Peyer's patch (tissue), 4 donors: Measurements from ENCODE around the gene DIO3. TPM values are rescaled to one million over a fixed set of nuclear protein-coding genes. Genes with fewer than 3 reads are reported as not detected.

ENCODE experiments used
- DNase-seq, 3 donors: peaks; one replicate each; pipeline ENCODE4 v3.0.0-alpha.2; 2017 to 2019
- H3K27ac ChIP-seq, 4 donors: fragments of 200-600 bp; sonication (generic); one replicate each; pipeline ENCODE4 v1.5.1; 2016 to 2019
- H3K27me3 ChIP-seq, 2 donors: fragments of 200-600 bp; sonication (generic); one replicate each; pipeline ENCODE4 v1.5.1; 2019
- H3K36me3 ChIP-seq, 3 donors: fragments of 200-600 bp; sonication (generic); one replicate each; pipeline ENCODE4 v1.5.1; 2016 to 2019
- H3K4me1 ChIP-seq, 4 donors: fragments of 200-600 bp; sonication (generic); one replicate each; pipeline ENCODE4 v1.5.1; 2016 to 2019
- H3K4me3 ChIP-seq, 4 donors: fragments of 200-600 bp; sonication (generic); 1 replicate in 3 of 4; 2 replicates in 1 of 4; pipeline ENCODE4 v1.5.1; 2016 to 2019; ENCODE audit warnings: mild to moderate bottlenecking in 1 of 4
- H3K9me3 ChIP-seq, 4 donors: fragments of 200-600 bp; sonication (generic); one replicate each; pipeline ENCODE4 v1.5.1; 2016 to 2019; ENCODE audit warnings: mild to moderate bottlenecking in 1 of 4
- CTCF ChIP-seq, 6 experiments: fragments of 450-650 bp in 4 of 6; fragments of 200-600 bp in 2 of 6; sonication (generic) in 1 of 6; IDR thresholded peaks; one replicate each; pipeline ENCODE4 v1.5.1; 2017 to 2019; ENCODE audit warnings: antibody characterized with exemption in 6 of 6, mild to moderate bottlenecking in 3 of 6, moderate library complexity in 1 of 6
- POLR2A ChIP-seq, 2 donors: fragments of 450-650 bp; IDR thresholded peaks; one replicate each; pipeline ENCODE4 v1.5.1; 2017; ENCODE audit warnings: antibody characterized with exemption in 2 of 2, mild to moderate bottlenecking in 2 of 2, moderate library complexity in 2 of 2
- total RNA-seq, 4 donors: library from RNA; depleted of rRNA; stranded (reverse); fragments of >200 nt; gene quantifications; one replicate each; pipeline ENCODE4 v1.1.0, GENCODE V29; 2016

The DIO3 gene
- total RNA-seq, 4 donors from 2014 or later: 0.40 to 1.7 TPM; not detected in 2

DNA sequence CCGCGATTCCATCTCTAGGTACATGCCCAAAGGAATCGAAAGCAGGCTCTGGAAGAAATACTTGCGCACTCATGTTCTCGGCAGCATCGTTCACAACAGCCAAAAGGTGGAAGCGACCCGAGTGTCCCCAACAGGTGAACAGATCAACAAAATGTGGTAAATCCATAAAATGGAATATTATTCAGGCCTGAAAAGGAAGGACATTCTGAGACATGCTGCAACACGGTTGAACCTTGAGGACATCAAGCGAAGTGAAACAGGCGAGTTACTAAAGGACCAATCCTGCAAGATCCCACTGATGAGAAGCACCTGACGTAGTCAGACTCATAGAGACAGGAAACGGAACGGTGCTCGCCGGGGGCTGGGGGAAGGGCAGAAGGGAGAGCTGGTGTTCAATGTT lies 17.5 kb upstream of the DIO3 start:
- no peaks in the 10 kb centered on the region for H3K36me3 ChIP-seq
- TF ChIP-seq POLR2A (IDR thresholded peaks at IDR 0.05) (no peak), CTCF (IDR thresholded peaks at IDR 0.05) (no peak)
- H3K9me3 ChIP-seq: no peaks in the 10 kb centered on the region
- no peaks in the 10 kb centered on the region for H3K27me3 ChIP-seq
- DNase-seq: no peak
- no peak overlapping the region for H3K27ac ChIP-seq
- H3K4me1 ChIP-seq: peaks cover 0 to 5% (median 0%) of the 10 kb centered on the region in 4 donors
- H3K4me3 ChIP-seq: no peak overlapping the region

DNA sequence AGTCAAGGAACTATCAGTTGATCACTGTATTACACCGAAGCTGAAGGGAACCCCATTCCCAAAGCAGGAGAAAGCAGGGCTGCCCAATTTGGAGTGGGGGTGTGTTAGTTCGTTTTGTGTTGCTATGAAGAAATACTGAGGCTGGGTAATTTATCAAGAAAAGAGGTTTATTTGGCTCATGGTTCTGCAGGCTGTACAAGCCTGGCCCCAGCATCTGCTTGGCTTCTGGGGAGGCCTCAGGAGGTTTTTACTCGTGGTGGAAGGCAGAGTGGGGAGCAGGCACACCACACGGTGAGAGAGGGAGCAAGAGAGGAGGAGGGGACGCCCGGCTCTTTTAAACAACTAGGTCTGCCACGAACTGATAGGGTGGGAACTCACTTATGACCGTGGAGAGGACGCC lies 16.7 kb upstream of the DIO3 start:
- H3K27ac ChIP-seq: no peak overlapping the region
- no peaks in the 10 kb centered on the region for H3K27me3 ChIP-seq
- H3K36me3 ChIP-seq: no peaks in the 10 kb centered on the region
- TF ChIP-seq CTCF (IDR thresholded peaks at IDR 0.05): no peak
- TF ChIP-seq POLR2A (IDR thresholded peaks at IDR 0.05): no peak
- H3K4me3 ChIP-seq: no peak overlapping the region
- H3K9me3 ChIP-seq: no peaks in the 10 kb centered on the region
- no peak for DNase-seq
- H3K4me1 ChIP-seq: peaks cover 0 to 5% (median 0%) of the 10 kb centered on the region in 4 donors

DNA sequence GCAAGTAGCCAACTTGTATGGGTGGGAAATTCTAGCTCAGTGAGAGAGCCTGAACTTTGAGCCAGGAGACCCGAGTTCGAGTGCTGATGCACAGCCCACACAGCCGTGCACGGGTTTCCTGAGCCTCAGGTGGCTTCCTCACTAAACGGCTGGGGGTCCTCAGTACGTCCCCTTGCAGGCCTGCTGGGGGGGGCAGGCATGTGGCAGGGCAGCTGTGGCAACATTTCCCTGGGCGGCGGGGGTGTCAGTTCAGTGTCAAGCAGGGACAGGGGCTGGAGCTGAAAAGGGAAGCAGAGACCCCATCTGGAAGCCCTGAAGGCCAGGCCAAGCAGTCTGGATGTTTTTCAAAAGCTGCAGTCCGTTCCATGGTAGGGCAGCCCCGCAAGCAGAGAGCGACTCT lies 14.6 kb upstream of the DIO3 start:
- H3K4me3 ChIP-seq: no peak overlapping the region
- TF ChIP-seq POLR2A (IDR thresholded peaks at IDR 0.05) (no peak), CTCF (IDR thresholded peaks at IDR 0.05) (no peak)
- no peaks in the 10 kb centered on the region for H3K27me3 ChIP-seq
- H3K9me3 ChIP-seq: no peaks in the 10 kb centered on the region
- DNase-seq: no peak
- H3K36me3 ChIP-seq: no peaks in the 10 kb centered on the region
- H3K4me1 ChIP-seq: peaks cover 0 to 5% (median 0%) of the 10 kb centered on the region in 4 donors
- no peak overlapping the region for H3K27ac ChIP-seq

DNA sequence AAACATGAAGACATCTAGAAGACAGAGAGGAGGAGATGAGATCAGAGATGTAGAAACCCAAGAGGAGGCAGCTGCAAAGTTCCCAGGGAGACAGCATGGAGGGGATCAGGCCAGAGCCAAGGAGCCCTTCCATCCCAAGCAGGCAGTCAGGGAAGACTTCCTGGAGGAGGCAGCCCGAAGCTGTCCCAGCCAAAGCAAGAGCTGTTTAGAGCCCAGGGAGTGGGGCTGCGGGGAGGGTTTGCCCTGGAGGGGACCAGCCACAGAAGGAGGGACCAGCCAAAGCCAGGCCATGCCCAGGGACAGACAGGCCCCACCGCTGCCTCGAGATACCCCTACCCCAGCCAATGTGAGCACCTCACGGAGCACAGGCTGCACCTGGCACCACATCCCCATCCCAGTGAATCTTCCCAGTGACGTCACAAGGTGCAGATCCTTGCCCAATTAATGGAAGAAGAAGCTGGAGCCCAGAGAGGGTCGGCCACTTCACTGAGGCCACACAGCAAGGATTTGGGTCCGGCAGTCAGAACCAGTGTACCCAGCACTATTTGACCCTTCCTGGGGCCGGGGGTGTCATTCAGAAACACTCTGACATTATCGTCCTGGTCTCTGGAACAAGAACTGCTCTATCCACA lies 14.1 kb upstream of the DIO3 start:
- DNase-seq: no peak
- Histone ChIP-seq H3K4me3 (no peak overlapping the region), H3K36me3 (no peaks in the 10 kb centered on the region), H3K27me3 (no peaks in the 10 kb centered on the region), H3K27ac (no peak overlapping the region), H3K9me3 (no peaks in the 10 kb centered on the region), H3K4me1 (peaks cover 0 to 5% (median 0%) of the 10 kb centered on the region in 4 donors)
- TF ChIP-seq POLR2A (IDR thresholded peaks at IDR 0.05) (no peak), CTCF (IDR thresholded peaks at IDR 0.05) (no peak)

- Histone ChIP-seq H3K4me3 (no peak overlapping the region), H3K4me1 (no peaks in the 10 kb centered on the region), H3K27ac (no peak overlapping the region), H3K27me3 (no peaks in the 10 kb centered on the region), H3K36me3 (no peaks in the 10 kb centered on the region), H3K9me3 (no peaks in the 10 kb centered on the region)
- no peak for DNase-seq
- TF ChIP-seq CTCF (IDR thresholded peaks at IDR 0.05) (no peak), POLR2A (IDR thresholded peaks at IDR 0.05) (no peak)
Measured at GRCh38 chr14:101547961-101548669, 13.2 kb upstream of the DIO3 start.
